Esophagus muscularis mucosa (tissue), 4 donors: ENCODE measurements around the gene UTF1. TPM values are rescaled to one million over a fixed set of nuclear protein-coding genes. Genes with fewer than 3 reads are reported as not detected.

Experiments
- DNase-seq: peaks from one replicate; pipeline ENCODE4 v3.0.0-alpha.2; 2017; ENCODE audit errors: extremely low spot score
- H3K27ac ChIP-seq, 4 donors: fragments of 200-600 bp; sonication (generic); replicated peaks in 1 of 4; 1 replicate in 3 of 4; 2 replicates in 1 of 4; pipeline ENCODE4 v1.5.1; 2016 to 2019; ENCODE audit warnings: mild to moderate bottlenecking in 1 of 4
- H3K27me3 ChIP-seq, 4 donors: fragments of 200-600 bp; sonication (generic); one replicate each; pipeline versions ENCODE4 v1.5.1 to v1.6.0; 2016 to 2019
- H3K36me3 ChIP-seq, 4 donors: fragments of 200-600 bp; sonication (generic); one replicate each; pipeline ENCODE4 v1.5.1; 2016 to 2019
- H3K4me1 ChIP-seq, 4 donors: fragments of 200-600 bp; sonication (generic); one replicate each; pipeline ENCODE4 v1.5.1; 2016 to 2019
- H3K4me3 ChIP-seq, 4 donors: fragments of 200-600 bp; sonication (generic); 1 replicate in 2 of 4; 2 replicates in 2 of 4; pipeline ENCODE4 v1.5.1; 2016 to 2019; ENCODE audit warnings: mild to moderate bottlenecking in 4 of 4, moderate library complexity in 1 of 4
- H3K9me3 ChIP-seq, 4 donors: fragments of 200-600 bp; sonication (generic); 1 replicate in 3 of 4; 2 replicates in 1 of 4; pipeline ENCODE4 v1.5.1; 2016 to 2019
- EP300 ChIP-seq: sonication (generic); formaldehyde crosslinking; IDR thresholded peaks from one replicate; pipeline ENCODE4 v1.6.1; 2017; ENCODE audit warnings: antibody characterized with exemption
- POLR2A ChIP-seq: fragments of 450-650 bp; IDR thresholded peaks from one replicate; pipeline ENCODE4 v1.6.1; 2017; ENCODE audit warnings: antibody characterized with exemption, moderate library complexity, mild to moderate bottlenecking, low read depth
- POLR2AphosphoS5 ChIP-seq, 2 donors: sonication (generic); formaldehyde crosslinking; IDR thresholded peaks; one replicate each; pipeline ENCODE4 v1.6.1; 2017; ENCODE audit warnings: antibody characterized with exemption in 2 of 2
- WGBS: methylation state at CpG from one replicate; pipeline ENCODE4 v1.1.5; 2018; 5-methylcytosine and 5-hydroxymethylcytosine counted together
- intact Hi-C: fragments of 100-400 bp; cut with DNase I; formaldehyde crosslinking; loops from one replicate; pipeline ENCODE4 v1.15.1; 2023
- total RNA-seq, 4 donors: library from RNA; depleted of rRNA; stranded (reverse); fragments of >200 nt; gene quantifications; one replicate each; pipeline versions ENCODE4 v1.1.0 to v1.2.1, GENCODE V29; 2016
- TF ChIP-seq, protein P1 (sequence below), 3 experiments: fragments of 200-600 bp in 2 of 3; fragments of 450-650 bp in 1 of 3; sonication (generic) in 2 of 3; IDR thresholded peaks; one replicate each; pipeline ENCODE4 v1.5.1; 2017 to 2019; ENCODE audit warnings: antibody characterized with exemption in 3 of 3, mild to moderate bottlenecking in 2 of 3, moderate library complexity in 1 of 3

UTF1 gene
- total RNA-seq, 4 donors from 2014 or later: not detected

DNA sequence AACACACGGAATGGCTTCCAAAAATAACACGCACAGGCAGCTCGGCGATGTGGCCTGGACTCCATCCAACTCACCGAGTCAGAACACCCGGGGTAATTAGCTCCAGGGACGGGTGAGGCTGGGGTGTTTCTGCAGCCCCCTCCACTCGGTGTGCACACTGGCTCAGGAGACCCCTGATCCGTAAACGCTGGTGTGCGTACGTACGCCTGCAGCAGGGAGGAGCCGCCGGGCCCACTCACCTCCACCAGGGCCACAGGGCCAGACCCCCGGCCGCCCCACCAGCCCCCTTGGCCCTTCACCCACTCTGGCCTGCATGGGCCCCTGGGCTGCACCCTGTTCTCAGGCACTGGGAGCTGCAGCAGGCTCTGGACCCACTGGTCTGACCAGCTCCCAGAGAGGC is 22.4 kb upstream of the UTF1 start:
- H3K36me3 ChIP-seq: no peaks in the 10 kb centered on the region
- H3K27ac ChIP-seq: no peak overlapping the region
- peaks cover 0 to 24% (median 0%) of the 10 kb centered on the region in 4 donors for H3K27me3 ChIP-seq
- H3K4me1 ChIP-seq: no peaks in the 10 kb centered on the region
- intact Hi-C loops: no loop called here
- TF ChIP-seq EP300 (no peak), POLR2AphosphoS5 (IDR thresholded peaks at IDR 0.05) (no peak), POLR2A (no peak)
- TF ChIP-seq, protein P1, sequence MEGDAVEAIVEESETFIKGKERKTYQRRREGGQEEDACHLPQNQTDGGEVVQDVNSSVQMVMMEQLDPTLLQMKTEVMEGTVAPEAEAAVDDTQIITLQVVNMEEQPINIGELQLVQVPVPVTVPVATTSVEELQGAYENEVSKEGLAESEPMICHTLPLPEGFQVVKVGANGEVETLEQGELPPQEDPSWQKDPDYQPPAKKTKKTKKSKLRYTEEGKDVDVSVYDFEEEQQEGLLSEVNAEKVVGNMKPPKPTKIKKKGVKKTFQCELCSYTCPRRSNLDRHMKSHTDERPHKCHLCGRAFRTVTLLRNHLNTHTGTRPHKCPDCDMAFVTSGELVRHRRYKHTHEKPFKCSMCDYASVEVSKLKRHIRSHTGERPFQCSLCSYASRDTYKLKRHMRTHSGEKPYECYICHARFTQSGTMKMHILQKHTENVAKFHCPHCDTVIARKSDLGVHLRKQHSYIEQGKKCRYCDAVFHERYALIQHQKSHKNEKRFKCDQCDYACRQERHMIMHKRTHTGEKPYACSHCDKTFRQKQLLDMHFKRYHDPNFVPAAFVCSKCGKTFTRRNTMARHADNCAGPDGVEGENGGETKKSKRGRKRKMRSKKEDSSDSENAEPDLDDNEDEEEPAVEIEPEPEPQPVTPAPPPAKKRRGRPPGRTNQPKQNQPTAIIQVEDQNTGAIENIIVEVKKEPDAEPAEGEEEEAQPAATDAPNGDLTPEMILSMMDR (IDR thresholded peaks at IDR 0.05): no peak
- no peaks in the 10 kb centered on the region for H3K9me3 ChIP-seq
- no peak overlapping the region for H3K4me3 ChIP-seq
- WGBS: 93% methylated on average over 3 of the region's 17 CpGs
- no peak for DNase-seq

DNA sequence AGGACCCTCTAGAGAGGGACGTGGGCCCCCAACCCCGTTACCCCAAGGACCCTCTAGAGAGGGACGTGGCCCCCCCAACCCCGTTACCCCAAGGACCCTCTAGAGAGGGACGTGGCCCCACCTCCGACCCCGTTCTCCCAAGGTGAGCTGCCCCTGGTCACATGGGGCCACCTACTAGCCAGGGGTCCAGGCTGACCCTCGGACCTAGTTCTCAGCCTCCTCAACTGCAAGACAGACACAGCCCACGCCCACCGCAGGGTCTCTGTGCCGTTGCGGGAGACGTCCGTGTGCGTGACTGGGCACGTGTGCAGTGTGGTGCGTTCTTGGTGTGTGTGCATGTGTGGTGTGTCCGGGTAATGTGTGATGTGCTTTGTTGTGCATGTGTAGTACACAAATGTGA is 21.6 kb upstream of the UTF1 start:
- TF ChIP-seq POLR2A (no peak), EP300 (no peak), POLR2AphosphoS5 (IDR thresholded peaks at IDR 0.05) (no peak)
- TF ChIP-seq, protein P1 (IDR thresholded peaks at IDR 0.05): no peak
- 97% methylated on average over 12 of the region's 18 CpGs for whole genome bisulfite sequencing
- intact Hi-C loops: no loop called here
- Histone ChIP-seq H3K27me3 (peaks cover 0 to 32% (median 0%) of the 10 kb centered on the region in 4 donors), H3K9me3 (no peaks in the 10 kb centered on the region), H3K27ac (no peak overlapping the region), H3K4me3 (no peak overlapping the region), H3K4me1 (no peaks in the 10 kb centered on the region), H3K36me3 (no peaks in the 10 kb centered on the region)
- no peak for DNase-seq

DNA sequence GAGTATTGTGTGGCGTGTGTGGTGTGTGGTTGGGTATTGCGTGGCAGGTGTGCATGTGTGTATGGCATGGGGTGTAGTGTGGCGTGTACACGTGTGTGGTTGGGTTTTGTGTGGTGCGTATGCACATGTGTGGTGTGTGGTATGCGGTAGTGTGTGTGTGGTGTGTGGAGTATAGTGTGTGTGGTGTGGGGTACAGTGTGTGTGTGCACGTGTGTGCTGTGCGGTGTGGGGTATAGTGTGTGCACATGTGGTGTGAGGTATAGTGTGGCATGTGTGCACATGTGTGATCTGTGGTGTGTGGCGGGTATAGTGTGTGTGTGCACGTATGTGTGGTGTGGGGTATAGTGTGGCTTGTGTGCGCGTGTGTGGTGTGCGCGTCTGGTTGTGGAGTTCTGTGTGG is 20.9 kb upstream of the UTF1 start:
- H3K27ac ChIP-seq: no peak overlapping the region
- DNase-seq: no peak
- no peaks in the 10 kb centered on the region for H3K9me3 ChIP-seq
- 95% methylated on average over 14 of the region's 14 CpGs for WGBS
- no peaks in the 10 kb centered on the region for H3K4me1 ChIP-seq
- H3K36me3 ChIP-seq: no peaks in the 10 kb centered on the region
- intact Hi-C loops: no loop called here
- H3K4me3 ChIP-seq: no peak overlapping the region
- TF ChIP-seq, protein P1 (IDR thresholded peaks at IDR 0.05): no peak
- TF ChIP-seq EP300: no peak
- TF ChIP-seq POLR2AphosphoS5 (IDR thresholded peaks at IDR 0.05): no peak
- peaks cover 0 to 37% (median 0%) of the 10 kb centered on the region in 4 donors for H3K27me3 ChIP-seq

DNA sequence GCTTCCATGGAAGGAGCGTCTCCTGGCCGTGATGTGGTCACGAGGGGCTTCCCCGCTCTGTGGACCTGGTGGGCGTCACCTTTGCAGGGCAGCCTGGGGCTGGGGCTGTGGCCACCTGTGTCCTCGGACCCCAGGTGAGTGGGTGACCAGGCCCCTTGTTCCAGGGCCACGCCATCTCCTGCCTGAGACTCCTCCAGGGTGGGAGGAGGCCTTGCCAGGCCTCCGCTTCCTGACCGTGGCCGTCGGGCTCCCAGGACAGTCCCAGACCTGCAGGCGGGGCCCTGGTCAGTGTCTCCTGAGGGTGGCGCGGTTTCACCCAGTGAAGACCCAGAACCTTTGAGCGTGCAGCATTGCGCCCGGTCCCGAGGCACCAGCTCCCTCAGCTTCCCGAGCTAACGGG is 20.4 kb upstream of the UTF1 start:
- intact Hi-C loops: no loop called here
- Histone ChIP-seq H3K4me3 (no peak overlapping the region), H3K9me3 (no peaks in the 10 kb centered on the region), H3K27ac (no peak overlapping the region), H3K27me3 (peaks cover 0 to 43% (median 0%) of the 10 kb centered on the region in 4 donors), H3K36me3 (no peaks in the 10 kb centered on the region), H3K4me1 (no peaks in the 10 kb centered on the region)
- TF ChIP-seq, protein P1 (IDR thresholded peaks at IDR 0.05): no peak
- TF ChIP-seq EP300 (no peak), POLR2A (no peak), POLR2AphosphoS5 (IDR thresholded peaks at IDR 0.05) (no peak)
- 85% methylated on average over 16 of the region's 20 CpGs for WGBS
- no peak for DNase-seq

DNA sequence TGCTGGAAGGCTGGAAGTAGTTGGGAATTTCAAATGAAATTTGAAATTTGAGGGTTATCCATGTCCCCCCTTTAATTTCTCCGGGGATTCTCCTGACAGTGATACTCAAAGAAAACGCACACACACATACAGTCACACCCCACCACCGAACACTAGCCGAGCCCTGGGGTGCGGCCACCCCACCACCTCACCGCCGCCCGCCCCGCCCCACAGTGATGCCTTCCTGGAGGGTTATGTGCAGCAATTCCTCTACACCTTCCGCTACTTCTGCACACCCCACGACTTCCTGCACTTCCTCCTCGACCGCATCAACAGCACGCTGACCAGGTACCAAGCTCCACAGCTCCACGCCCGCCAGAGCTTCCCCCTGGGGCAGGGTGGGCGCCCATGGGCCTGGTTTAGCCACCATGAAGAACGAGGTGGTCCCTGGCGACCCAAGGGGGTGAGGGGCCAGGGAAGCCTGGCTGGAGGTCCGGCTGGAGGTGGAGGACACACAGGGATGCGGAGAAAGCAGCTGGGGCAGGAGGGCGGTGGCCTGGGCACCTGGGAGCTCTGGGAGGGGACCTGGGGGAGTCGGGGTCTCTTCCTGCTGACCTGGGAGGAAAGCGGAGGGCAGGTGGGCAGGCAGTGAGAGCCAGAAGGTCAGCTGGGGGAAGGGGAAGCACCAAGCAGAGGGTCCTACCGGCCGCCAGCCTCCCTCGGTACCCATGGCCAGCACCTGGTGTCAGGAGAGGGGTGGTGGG is 19.4 kb upstream of the UTF1 start:
- Histone ChIP-seq H3K27me3 (peaks cover 0 to 45% (median 0%) of the 10 kb centered on the region in 4 donors), H3K4me1 (no peaks in the 10 kb centered on the region), H3K27ac (no peak overlapping the region), H3K4me3 (no peak overlapping the region), H3K9me3 (no peaks in the 10 kb centered on the region), H3K36me3 (no peaks in the 10 kb centered on the region)
- no peak for DNase-seq
- intact Hi-C loops: no loop called here
- WGBS: 82% methylated on average over 27 of the region's 27 CpGs
- TF ChIP-seq POLR2AphosphoS5 (IDR thresholded peaks at IDR 0.05) (no peak), POLR2A (no peak), EP300 (no peak)
- TF ChIP-seq, protein P1 (IDR thresholded peaks at IDR 0.05): no peak
